ENCODE measurements around the gene TEC.

The TEC gene

DNA sequence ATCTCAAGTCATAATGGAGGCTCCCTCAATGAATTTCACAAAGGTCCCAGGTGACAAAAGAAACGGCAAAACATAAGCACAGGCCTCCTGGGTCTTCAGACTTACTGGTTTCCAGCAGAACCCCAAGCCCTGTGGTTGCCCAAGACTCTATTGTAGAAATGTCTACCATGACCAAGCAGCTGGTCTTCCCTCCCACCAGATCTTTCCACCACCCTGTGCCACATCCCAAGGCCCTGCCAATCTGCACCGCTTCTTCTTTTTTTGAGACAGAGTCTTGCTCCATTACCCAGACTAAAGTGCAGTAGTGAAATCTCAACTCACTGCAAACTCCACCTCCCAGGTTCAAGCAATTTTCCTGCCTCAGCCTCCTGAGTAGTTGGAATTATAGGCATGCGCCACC lies 112.4 kb downstream of the TEC start:
- TF ChIP-seq FOXP2 (optimal IDR thresholded peaks at IDR 0.05; ENCODE audit: borderline replicate concordance, extremely low read depth, extremely low read length, insufficient read depth): no peak
- no peak for TF ChIP-seq TAF1 (IDR thresholded peaks at IDR 0.05; ENCODE audit: borderline replicate concordance, insufficient read depth, low read length)
- TF ChIP-seq POLR2AphosphoS5 (IDR thresholded peaks at IDR 0.05; ENCODE audit: low read depth, low read length): no peak
- TF ChIP-seq SIN3A (IDR thresholded peaks at IDR 0.05; ENCODE audit: borderline replicate concordance, insufficient read depth, low read length): no peak
- TF ChIP-seq, protein P1, sequence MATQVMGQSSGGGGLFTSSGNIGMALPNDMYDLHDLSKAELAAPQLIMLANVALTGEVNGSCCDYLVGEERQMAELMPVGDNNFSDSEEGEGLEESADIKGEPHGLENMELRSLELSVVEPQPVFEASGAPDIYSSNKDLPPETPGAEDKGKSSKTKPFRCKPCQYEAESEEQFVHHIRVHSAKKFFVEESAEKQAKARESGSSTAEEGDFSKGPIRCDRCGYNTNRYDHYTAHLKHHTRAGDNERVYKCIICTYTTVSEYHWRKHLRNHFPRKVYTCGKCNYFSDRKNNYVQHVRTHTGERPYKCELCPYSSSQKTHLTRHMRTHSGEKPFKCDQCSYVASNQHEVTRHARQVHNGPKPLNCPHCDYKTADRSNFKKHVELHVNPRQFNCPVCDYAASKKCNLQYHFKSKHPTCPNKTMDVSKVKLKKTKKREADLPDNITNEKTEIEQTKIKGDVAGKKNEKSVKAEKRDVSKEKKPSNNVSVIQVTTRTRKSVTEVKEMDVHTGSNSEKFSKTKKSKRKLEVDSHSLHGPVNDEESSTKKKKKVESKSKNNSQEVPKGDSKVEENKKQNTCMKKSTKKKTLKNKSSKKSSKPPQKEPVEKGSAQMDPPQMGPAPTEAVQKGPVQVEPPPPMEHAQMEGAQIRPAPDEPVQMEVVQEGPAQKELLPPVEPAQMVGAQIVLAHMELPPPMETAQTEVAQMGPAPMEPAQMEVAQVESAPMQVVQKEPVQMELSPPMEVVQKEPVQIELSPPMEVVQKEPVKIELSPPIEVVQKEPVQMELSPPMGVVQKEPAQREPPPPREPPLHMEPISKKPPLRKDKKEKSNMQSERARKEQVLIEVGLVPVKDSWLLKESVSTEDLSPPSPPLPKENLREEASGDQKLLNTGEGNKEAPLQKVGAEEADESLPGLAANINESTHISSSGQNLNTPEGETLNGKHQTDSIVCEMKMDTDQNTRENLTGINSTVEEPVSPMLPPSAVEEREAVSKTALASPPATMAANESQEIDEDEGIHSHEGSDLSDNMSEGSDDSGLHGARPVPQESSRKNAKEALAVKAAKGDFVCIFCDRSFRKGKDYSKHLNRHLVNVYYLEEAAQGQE (IDR thresholded peaks at IDR 0.05; ENCODE audit: insufficient read depth in 1 of 2, low read depth in 2 of 2, low read length in 2 of 2): no peak

DNA sequence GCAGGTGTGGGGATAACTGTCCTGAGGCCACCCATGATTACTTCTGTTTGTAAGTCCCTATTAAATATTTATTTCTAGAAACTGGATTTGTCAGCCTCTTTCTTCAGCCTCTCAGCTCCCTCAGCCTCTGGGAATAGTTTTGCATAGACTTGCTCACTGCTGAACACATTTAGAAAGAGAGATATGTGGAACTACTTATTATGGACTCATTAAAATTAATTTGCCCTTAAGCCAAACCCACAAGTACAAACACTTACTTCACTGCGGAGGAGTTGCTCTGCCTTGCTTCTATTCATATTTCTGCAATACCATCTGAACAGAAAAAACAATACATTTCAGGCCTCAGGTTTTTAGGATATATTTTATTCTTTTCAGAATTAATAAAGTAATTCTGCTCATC lies 113.2 kb downstream of the TEC start:
- no peak for TF ChIP-seq POLR2AphosphoS5 (IDR thresholded peaks at IDR 0.05; ENCODE audit: low read depth, low read length)
- TF ChIP-seq, protein P1 (IDR thresholded peaks at IDR 0.05; ENCODE audit: insufficient read depth in 1 of 2, low read depth in 2 of 2, low read length in 2 of 2): no peak
- TF ChIP-seq SIN3A (IDR thresholded peaks at IDR 0.05; ENCODE audit: borderline replicate concordance, insufficient read depth, low read length): no peak
- TF ChIP-seq FOXP2 (optimal IDR thresholded peaks at IDR 0.05; ENCODE audit: borderline replicate concordance, extremely low read depth, extremely low read length, insufficient read depth): no peak
- TF ChIP-seq TAF1 (IDR thresholded peaks at IDR 0.05; ENCODE audit: borderline replicate concordance, insufficient read depth, low read length): no peak

DNA sequence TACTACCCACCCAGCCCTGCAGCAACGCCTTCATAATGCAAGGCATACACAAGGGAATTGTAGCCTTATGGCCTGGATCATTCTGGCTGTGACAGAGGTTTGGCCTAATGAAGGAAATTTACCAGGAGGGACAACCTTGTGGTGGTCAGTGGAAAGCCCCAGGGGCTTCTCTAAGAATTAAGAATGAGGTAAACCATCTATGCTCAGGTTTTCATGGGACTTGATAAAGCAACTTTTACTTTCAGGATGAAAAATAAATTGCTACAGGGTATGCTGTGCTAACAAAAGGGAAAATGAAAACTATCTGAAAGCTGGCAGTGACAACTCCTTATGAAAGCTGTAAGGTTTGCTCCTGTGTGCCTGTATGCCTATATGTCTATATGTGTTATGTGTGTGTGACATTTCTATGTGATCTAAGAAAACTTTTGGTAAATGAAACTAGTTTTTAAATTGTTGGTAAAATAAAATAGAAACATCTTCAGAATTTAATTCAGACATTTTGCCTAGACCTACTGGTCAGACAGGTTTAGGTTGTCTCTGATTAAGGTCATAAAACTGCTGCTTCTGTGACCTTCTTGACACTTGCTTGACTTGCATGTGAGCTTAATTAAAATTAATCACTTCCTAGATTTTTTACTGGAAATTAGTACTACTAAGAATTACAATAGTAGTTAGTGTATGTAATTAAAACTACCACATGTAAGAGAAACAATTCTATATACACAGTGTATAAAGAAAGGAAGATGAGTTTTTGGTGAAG lies 115.7 kb downstream of the TEC start:
- TF ChIP-seq, protein P1 (IDR thresholded peaks at IDR 0.05; ENCODE audit: insufficient read depth in 1 of 2, low read depth in 2 of 2, low read length in 2 of 2): no peak
- TF ChIP-seq POLR2AphosphoS5 (IDR thresholded peaks at IDR 0.05; ENCODE audit: low read depth, low read length): no peak
- no peak for TF ChIP-seq SIN3A (IDR thresholded peaks at IDR 0.05; ENCODE audit: borderline replicate concordance, insufficient read depth, low read length)
- no peak for TF ChIP-seq FOXP2 (optimal IDR thresholded peaks at IDR 0.05; ENCODE audit: borderline replicate concordance, extremely low read depth, extremely low read length, insufficient read depth)
- TF ChIP-seq TAF1 (IDR thresholded peaks at IDR 0.05; ENCODE audit: borderline replicate concordance, insufficient read depth, low read length): no peak

DNA sequence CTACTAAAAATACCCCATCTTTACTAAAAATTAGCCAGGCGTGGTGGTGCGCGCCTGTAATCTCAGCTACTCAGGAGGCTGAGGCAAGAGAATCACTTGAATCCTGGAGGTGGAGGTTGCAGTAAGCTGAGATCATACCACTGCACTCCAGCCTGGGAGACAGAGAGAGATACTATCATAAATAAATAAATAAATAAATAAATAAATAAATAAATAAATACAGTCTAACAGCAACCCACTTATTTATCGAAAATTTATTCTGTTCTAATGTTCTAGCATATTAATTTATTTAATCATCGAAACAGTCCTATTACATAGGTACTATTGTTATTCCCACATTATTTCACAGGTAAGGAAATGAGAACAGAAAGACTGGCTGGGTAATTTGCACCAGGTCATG lies 117.4 kb downstream of the TEC start:
- no peak for TF ChIP-seq SIN3A (IDR thresholded peaks at IDR 0.05; ENCODE audit: borderline replicate concordance, insufficient read depth, low read length)
- no peak for TF ChIP-seq POLR2AphosphoS5 (IDR thresholded peaks at IDR 0.05; ENCODE audit: low read depth, low read length)
- TF ChIP-seq FOXP2 (optimal IDR thresholded peaks at IDR 0.05; ENCODE audit: borderline replicate concordance, extremely low read depth, extremely low read length, insufficient read depth): no peak
- TF ChIP-seq, protein P1 (IDR thresholded peaks at IDR 0.05; ENCODE audit: insufficient read depth in 1 of 2, low read depth in 2 of 2, low read length in 2 of 2): no peak
- TF ChIP-seq TAF1 (IDR thresholded peaks at IDR 0.05; ENCODE audit: borderline replicate concordance, insufficient read depth, low read length): no peak
